Muscle layer of duodenum (tissue), 2 donors: Measurements from ENCODE around the gene XBP1.
"Not testable (repeated sequence)": the region's sequence is repeated elsewhere in the genome, so short reads cannot be mapped to it uniquely, and the experiment has no call there.

ENCODE experiments used
- H3K27ac ChIP-seq: one replicate; pipeline ENCODE4 v1.7.0; 2013; ENCODE audit warnings: mild to moderate bottlenecking, low read length
- H3K27me3 ChIP-seq: one replicate; pipeline ENCODE4 v1.7.0; 2013; ENCODE audit warnings: low read depth, mild to moderate bottlenecking, control low read depth, low read length
- H3K36me3 ChIP-seq, 2 donors: one replicate each; pipeline ENCODE4 v1.7.0; 2013; ENCODE audit warnings: low read length in 2 of 2, control low read depth in 1 of 2, mild to moderate bottlenecking in 1 of 2; ENCODE audit not compliant: insufficient read depth in 2 of 2, control insufficient read depth in 1 of 2
- H3K4me1 ChIP-seq, 2 donors: one replicate each; pipeline ENCODE4 v1.7.0; 2013; ENCODE audit warnings: low read length in 2 of 2, mild to moderate bottlenecking in 2 of 2, control low read depth in 1 of 2, moderate library complexity in 1 of 2; ENCODE audit not compliant: insufficient read depth in 2 of 2, control insufficient read depth in 1 of 2
- H3K4me3 ChIP-seq, 2 donors: one replicate each; pipeline ENCODE4 v1.7.0; 2013; ENCODE audit warnings: low read length in 2 of 2, low read depth in 1 of 2, mild to moderate bottlenecking in 1 of 2
- H3K9me3 ChIP-seq, 2 donors: one replicate each; pipeline ENCODE4 v1.7.0; 2013; ENCODE audit warnings: low read length in 2 of 2, control low read depth in 1 of 2, mild to moderate bottlenecking in 1 of 2; ENCODE audit not compliant: control insufficient read depth in 1 of 2
- donor health status: healthy.

The XBP1 gene

GRCh38 chr22:28762000-28762399 lies 38.4 kb downstream of the XBP1 start:
- H3K36me3 ChIP-seq, H3K9me3 ChIP-seq, H3K27ac ChIP-seq, H3K4me1 ChIP-seq, H3K27me3 ChIP-seq, H3K4me3 ChIP-seq: not testable (repeated sequence)

- H3K27me3 ChIP-seq, result no peaks in the 10 kb centered on the region
- H3K9me3 ChIP-seq, result no peaks in the 10 kb centered on the region
- no peaks in the 10 kb centered on the region for H3K36me3 ChIP-seq
- H3K27ac ChIP-seq, result no peak overlapping the region
- H3K4me1 ChIP-seq, result peaks cover 0 to 5% of the 10 kb centered on the region in 2 donors
- no peak overlapping the region for H3K4me3 ChIP-seq
Measured at GRCh38 chr22:28761449-28761755, 39.0 kb downstream of the XBP1 start.

GRCh38 chr22:28759861-28760560 lies 40.4 kb downstream of the XBP1 start:
- Histone ChIP-seq H3K4me3 (no peak overlapping the region), H3K27me3 (no peaks in the 10 kb centered on the region), H3K9me3 (no peaks in the 10 kb centered on the region), H3K4me1 (peaks cover 0 to 5% of the 10 kb centered on the region in 2 donors), H3K27ac (no peak overlapping the region), H3K36me3 (no peaks in the 10 kb centered on the region)

GRCh38 chr22:28754512-28754911 lies 45.9 kb downstream of the XBP1 start:
- H3K27ac ChIP-seq, H3K9me3 ChIP-seq: not testable (repeated sequence)

GRCh38 chr22:28750471-28750881 lies 49.9 kb downstream of the XBP1 start:
- no peak overlapping the region for H3K27ac ChIP-seq
- H3K27me3 ChIP-seq, result no peaks in the 10 kb centered on the region
- H3K36me3 ChIP-seq, result peaks cover 16 to 29% of the 10 kb centered on the region in 2 donors

More at GRCh38 chr22:28754512-28754911, 45.9 kb downstream of the XBP1 start:
- H3K27me3 ChIP-seq, H3K4me1 ChIP-seq, H3K36me3 ChIP-seq, H3K4me3 ChIP-seq: not testable (repeated sequence)

More at GRCh38 chr22:28750471-28750881, 49.9 kb downstream of the XBP1 start:
- Histone ChIP-seq H3K9me3 (no peaks in the 10 kb centered on the region), H3K4me1 (no peaks in the 10 kb centered on the region), H3K4me3 (no peak overlapping the region)
